Esophagus muscularis mucosa (tissue), 4 donors: ENCODE data around the gene NCOR1. TPM values are rescaled to one million over a fixed set of nuclear protein-coding genes. Genes with fewer than 3 reads are reported as not detected.

ENCODE experiments used
- DNase-seq: peaks from one replicate; pipeline ENCODE4 v3.0.0-alpha.2; 2017; ENCODE audit errors: extremely low spot score
- H3K27ac ChIP-seq, 4 donors: fragments of 200-600 bp; sonication (generic); replicated peaks in 1 of 4; 1 replicate in 3 of 4; 2 replicates in 1 of 4; pipeline ENCODE4 v1.5.1; 2016 to 2019; ENCODE audit warnings: mild to moderate bottlenecking in 1 of 4
- H3K27me3 ChIP-seq, 4 donors: fragments of 200-600 bp; sonication (generic); one replicate each; pipeline versions ENCODE4 v1.5.1 to v1.6.0; 2016 to 2019
- H3K36me3 ChIP-seq, 4 donors: fragments of 200-600 bp; sonication (generic); one replicate each; pipeline ENCODE4 v1.5.1; 2016 to 2019
- H3K4me1 ChIP-seq, 4 donors: fragments of 200-600 bp; sonication (generic); one replicate each; pipeline ENCODE4 v1.5.1; 2016 to 2019
- H3K4me3 ChIP-seq, 4 donors: fragments of 200-600 bp; sonication (generic); 1 replicate in 2 of 4; 2 replicates in 2 of 4; pipeline ENCODE4 v1.5.1; 2016 to 2019; ENCODE audit warnings: mild to moderate bottlenecking in 4 of 4, moderate library complexity in 1 of 4
- H3K9me3 ChIP-seq, 4 donors: fragments of 200-600 bp; sonication (generic); 1 replicate in 3 of 4; 2 replicates in 1 of 4; pipeline ENCODE4 v1.5.1; 2016 to 2019
- CTCF ChIP-seq, 3 experiments: fragments of 200-600 bp in 2 of 3; fragments of 450-650 bp in 1 of 3; sonication (generic) in 2 of 3; IDR thresholded peaks; one replicate each; pipeline ENCODE4 v1.5.1; 2017 to 2019; ENCODE audit warnings: antibody characterized with exemption in 3 of 3, mild to moderate bottlenecking in 2 of 3, moderate library complexity in 1 of 3
- EP300 ChIP-seq: sonication (generic); formaldehyde crosslinking; IDR thresholded peaks from one replicate; pipeline ENCODE4 v1.6.1; 2017; ENCODE audit warnings: antibody characterized with exemption
- POLR2A ChIP-seq: fragments of 450-650 bp; IDR thresholded peaks from one replicate; pipeline ENCODE4 v1.6.1; 2017; ENCODE audit warnings: antibody characterized with exemption, moderate library complexity, mild to moderate bottlenecking, low read depth
- POLR2AphosphoS5 ChIP-seq, 2 donors: sonication (generic); formaldehyde crosslinking; IDR thresholded peaks; one replicate each; pipeline ENCODE4 v1.6.1; 2017; ENCODE audit warnings: antibody characterized with exemption in 2 of 2
- WGBS: methylation state at CpG from one replicate; pipeline ENCODE4 v1.1.5; 2018; 5-methylcytosine and 5-hydroxymethylcytosine counted together
- intact Hi-C: fragments of 100-400 bp; cut with DNase I; formaldehyde crosslinking; loops from one replicate; pipeline ENCODE4 v1.15.1; 2023
- total RNA-seq, 4 donors: library from RNA; depleted of rRNA; stranded (reverse); fragments of >200 nt; gene quantifications; one replicate each; pipeline versions ENCODE4 v1.1.0 to v1.2.1, GENCODE V29; 2016

Gene NCOR1
- total RNA-seq, 4 donors from 2014 or later: 100 to 123 (median 109) TPM

- no peak for DNase-seq
- intact Hi-C loops: no loop called here
- Histone ChIP-seq H3K36me3 (peaks cover 12 to 50% (median 28%) of the 10 kb centered on the region in 4 donors), H3K4me3 (no peak overlapping the region), H3K9me3 (no peaks in the 10 kb centered on the region), H3K4me1 (no peaks in the 10 kb centered on the region), H3K27me3 (no peaks in the 10 kb centered on the region), H3K27ac (no peak overlapping the region)
- 97% methylated on average over 4 of the region's 4 CpGs for WGBS
- TF ChIP-seq CTCF (IDR thresholded peaks at IDR 0.05): no peak
- no peak for TF ChIP-seq POLR2AphosphoS5 (IDR thresholded peaks at IDR 0.05)
- no peak for TF ChIP-seq POLR2A
Measured at GRCh38 chr17:16091773-16092172, 123.6 kb downstream of the NCOR1 start.

GRCh38 chr17:16086957-16087356 lies 128.4 kb downstream of the NCOR1 start:
- intact Hi-C loops: no loop called here

DNA sequence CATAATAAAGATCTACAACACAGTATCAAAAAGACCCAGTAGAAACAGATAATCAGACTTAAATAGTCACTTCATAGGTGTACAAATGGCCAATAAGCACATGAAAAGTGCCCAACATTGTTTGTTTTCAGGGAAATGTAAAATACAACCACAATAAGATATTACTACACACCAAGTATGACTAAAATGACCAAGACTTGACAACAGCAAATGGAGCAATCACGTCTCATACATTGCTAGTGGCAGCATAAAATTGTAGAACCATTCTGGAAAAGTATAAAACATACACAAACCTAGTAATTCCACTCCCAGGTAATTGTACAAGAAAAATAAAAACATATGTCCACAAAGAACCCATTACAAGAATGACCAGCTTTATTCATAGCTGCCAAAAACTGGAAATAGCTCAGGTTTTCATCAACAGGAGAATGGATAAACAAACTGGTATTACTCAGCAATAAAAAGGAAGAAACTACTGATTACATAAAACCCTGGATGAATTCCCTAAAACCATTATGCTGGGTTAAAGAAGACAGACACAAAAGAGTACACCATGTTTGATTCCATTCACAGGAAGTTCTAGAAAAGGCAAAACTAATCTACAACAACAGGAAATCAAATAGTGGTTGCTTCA lies 130.2 kb downstream of the NCOR1 start:
- DNase-seq: no peak
- H3K36me3 ChIP-seq: peaks cover 2 to 30% (median 8%) of the 10 kb centered on the region in 4 donors
- H3K4me3 ChIP-seq: no peak overlapping the region
- H3K27me3 ChIP-seq: no peaks in the 10 kb centered on the region
- H3K9me3 ChIP-seq: no peaks in the 10 kb centered on the region
- TF ChIP-seq POLR2A (no peak), POLR2AphosphoS5 (IDR thresholded peaks at IDR 0.05) (peak in 1 of 2 donors; percentile 32)
- WGBS: 43% methylated on average over 1 of the region's 1 CpG
- peaks cover 0 to 19% (median 10%) of the 10 kb centered on the region in 4 donors for H3K4me1 ChIP-seq
- intact Hi-C loops: no loop called here
- H3K27ac ChIP-seq: peak overlapping the region; percentile 61 to 66 (median 62)

More at GRCh38 chr17:16086957-16087356, 128.4 kb downstream of the NCOR1 start:
- H3K9me3 ChIP-seq: no peaks in the 10 kb centered on the region
- no peak for DNase-seq
- no peaks in the 10 kb centered on the region for H3K27me3 ChIP-seq
- H3K36me3 ChIP-seq: peaks cover 9 to 34% (median 17%) of the 10 kb centered on the region in 4 donors
- H3K27ac ChIP-seq: no peak overlapping the region
- 85% methylated on average over 10 of the region's 10 CpGs for WGBS
- TF ChIP-seq POLR2A: no peak
- TF ChIP-seq EP300: no peak
- TF ChIP-seq POLR2AphosphoS5 (IDR thresholded peaks at IDR 0.05): no peak
- no peak for TF ChIP-seq CTCF (IDR thresholded peaks at IDR 0.05)
- peaks cover 0 to 19% (median 10%) of the 10 kb centered on the region in 4 donors for H3K4me1 ChIP-seq
- H3K4me3 ChIP-seq: no peak overlapping the region

- H3K9me3 ChIP-seq: no peaks in the 10 kb centered on the region
- H3K27me3 ChIP-seq: no peaks in the 10 kb centered on the region
- DNase-seq: no peak
- peaks cover 0 to 19% (median 10%) of the 10 kb centered on the region in 4 donors for H3K4me1 ChIP-seq
- intact Hi-C loops: no loop called here
- H3K4me3 ChIP-seq: no peak overlapping the region
- H3K36me3 ChIP-seq: peaks cover 22 to 49% (median 27%) of the 10 kb centered on the region in 4 donors
- no peak for TF ChIP-seq POLR2AphosphoS5 (IDR thresholded peaks at IDR 0.05)
- TF ChIP-seq POLR2A: no peak
- H3K27ac ChIP-seq: no peak overlapping the region
- 97% methylated on average over 3 of the region's 3 CpGs for WGBS
Measured at GRCh38 chr17:16083223-16083622, 132.1 kb downstream of the NCOR1 start.

DNA sequence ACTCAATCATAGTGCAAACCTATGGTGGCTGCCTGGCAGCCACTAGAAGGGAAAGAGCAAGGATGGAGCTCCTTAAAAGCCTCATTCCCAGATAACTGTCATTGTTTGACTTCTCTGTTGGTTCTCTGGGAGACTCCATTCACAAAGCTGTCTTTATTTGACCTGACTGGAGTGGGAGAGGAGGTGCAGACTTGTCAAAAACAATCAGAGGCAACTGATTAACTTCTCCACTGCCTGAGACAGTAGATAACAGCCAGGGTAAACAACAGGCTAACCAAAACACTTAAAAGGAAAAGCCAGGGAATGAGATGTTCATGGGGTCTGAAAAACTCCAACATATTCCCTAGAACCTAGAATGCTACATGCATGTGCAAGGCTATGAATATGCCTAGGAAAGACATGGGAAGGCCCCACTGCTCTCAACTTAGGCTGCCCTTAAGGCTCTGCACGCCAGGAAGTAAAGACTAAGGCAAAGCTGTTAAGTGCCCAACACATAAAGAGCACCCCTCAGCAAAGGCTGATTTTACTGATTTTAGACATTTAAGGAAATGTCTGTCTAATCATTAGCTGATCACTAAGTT lies 133.7 kb downstream of the NCOR1 start:
- no peak overlapping the region for H3K27ac ChIP-seq
- intact Hi-C loops: no loop called here

More for the DNA sequence above, 133.7 kb downstream of the NCOR1 start:
- Histone ChIP-seq H3K27me3 (no peaks in the 10 kb centered on the region), H3K36me3 (peaks cover 27 to 54% (median 33%) of the 10 kb centered on the region in 4 donors), H3K9me3 (no peaks in the 10 kb centered on the region), H3K4me3 (no peak overlapping the region), H3K4me1 (peaks cover 0 to 19% (median 10%) of the 10 kb centered on the region in 4 donors)
- 100% methylated on average over 1 of the region's 1 CpG for WGBS
- TF ChIP-seq EP300 (no peak), CTCF (IDR thresholded peaks at IDR 0.05) (no peak), POLR2AphosphoS5 (IDR thresholded peaks at IDR 0.05) (no peak), POLR2A (no peak)
- DNase-seq: no peak
